Measurements from ENCODE around the gene SGIP1. TPM values are rescaled to one million over a fixed set of nuclear protein-coding genes. Genes with fewer than 3 reads are reported as not detected.

The SGIP1 gene
- total and polyA plus RNA-seq, 2 experiments from 2014 or later, result 2.4 to 6.1 TPM

DNA sequence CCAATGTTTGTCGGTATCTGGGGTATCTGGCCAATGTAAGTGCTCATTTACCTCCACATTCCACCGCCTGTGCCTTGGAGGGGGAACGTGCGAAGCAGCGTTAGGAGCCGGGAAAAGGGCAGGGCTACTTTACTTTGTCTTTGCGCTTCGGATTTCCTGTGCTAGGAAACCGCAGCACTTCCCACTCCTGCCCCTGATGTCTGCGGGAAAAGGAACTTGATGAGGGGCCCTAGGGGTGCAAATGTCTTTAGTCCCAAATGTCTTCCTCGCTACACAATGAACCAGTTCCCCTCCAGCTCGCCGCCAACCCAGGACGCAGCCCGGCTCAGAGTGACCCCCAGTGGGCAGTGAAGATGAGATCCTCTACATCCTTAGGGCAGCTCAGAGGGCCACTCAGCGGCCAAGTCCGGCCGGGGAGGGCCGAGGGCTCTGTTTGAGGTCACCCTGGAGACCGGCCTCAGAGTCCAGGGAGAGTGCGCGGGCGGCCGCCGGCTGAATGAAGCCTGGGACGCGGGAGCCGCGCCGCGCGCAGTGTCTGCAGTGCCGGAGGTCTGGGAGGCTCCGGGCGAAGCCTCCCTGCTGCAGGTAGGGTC lies 218.1 kb downstream of the SGIP1 start, which contains the start of gene DYNLT5:
DYNLT5 (plus strand) TSS at position 460 of the 593 bp plus-strand sequence. CDS start 2,200 bp downstream, outside the sequence.
- ATAC-seq (peak; percentile 94), DNase-seq (ENCODE audit: low spot score) (peak; percentile 80)
- Histone ChIP-seq H4K20me1 (replicated peaks; ENCODE audit: insufficient read depth) (no peaks in the 10 kb centered on the region), H3K4me2 (peak within 1 kb of the TSS; percentile 78), H3K9me2 (ENCODE audit: insufficient read depth) (no peaks in the 10 kb centered on the region), H3K79me2 (replicated peaks; ENCODE audit: insufficient read depth) (no peaks in the 10 kb centered on the region), H2AFZ (peak within 1 kb of the TSS; percentile 98), H3K27ac (ENCODE audit: low read depth) (no peak within 1 kb of the TSS), H3K4me3 (peak within 1 kb of the TSS; percentile 61), H3K27me3 (ENCODE audit: insufficient read depth) (peaks cover 26% of the 10 kb centered on the region), H3K36me3 (ENCODE audit: insufficient read depth) (no peaks in the 10 kb centered on the region), H3F3A (replicated peaks; ENCODE audit: low read depth) (no peaks in the 10 kb centered on the region), H3K4me1 (ENCODE audit: insufficient read depth) (0 out of 2 replicates have a peak, but pooled peaks cover 3% of the 10 kb centered on the region)
- TF ChIP-seq, protein P1, sequence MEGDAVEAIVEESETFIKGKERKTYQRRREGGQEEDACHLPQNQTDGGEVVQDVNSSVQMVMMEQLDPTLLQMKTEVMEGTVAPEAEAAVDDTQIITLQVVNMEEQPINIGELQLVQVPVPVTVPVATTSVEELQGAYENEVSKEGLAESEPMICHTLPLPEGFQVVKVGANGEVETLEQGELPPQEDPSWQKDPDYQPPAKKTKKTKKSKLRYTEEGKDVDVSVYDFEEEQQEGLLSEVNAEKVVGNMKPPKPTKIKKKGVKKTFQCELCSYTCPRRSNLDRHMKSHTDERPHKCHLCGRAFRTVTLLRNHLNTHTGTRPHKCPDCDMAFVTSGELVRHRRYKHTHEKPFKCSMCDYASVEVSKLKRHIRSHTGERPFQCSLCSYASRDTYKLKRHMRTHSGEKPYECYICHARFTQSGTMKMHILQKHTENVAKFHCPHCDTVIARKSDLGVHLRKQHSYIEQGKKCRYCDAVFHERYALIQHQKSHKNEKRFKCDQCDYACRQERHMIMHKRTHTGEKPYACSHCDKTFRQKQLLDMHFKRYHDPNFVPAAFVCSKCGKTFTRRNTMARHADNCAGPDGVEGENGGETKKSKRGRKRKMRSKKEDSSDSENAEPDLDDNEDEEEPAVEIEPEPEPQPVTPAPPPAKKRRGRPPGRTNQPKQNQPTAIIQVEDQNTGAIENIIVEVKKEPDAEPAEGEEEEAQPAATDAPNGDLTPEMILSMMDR (conservative IDR thresholded peaks at IDR 0.05; ENCODE audit: low read depth in 2 of 2), result peak; percentile 35 to 68; a peak in 3 of 4 replicates
- TF ChIP-seq STAT1 (IDR thresholded peaks at IDR 0.05; ENCODE audit: unreplicated experiment), result no peak
- TF ChIP-seq, protein P2, sequence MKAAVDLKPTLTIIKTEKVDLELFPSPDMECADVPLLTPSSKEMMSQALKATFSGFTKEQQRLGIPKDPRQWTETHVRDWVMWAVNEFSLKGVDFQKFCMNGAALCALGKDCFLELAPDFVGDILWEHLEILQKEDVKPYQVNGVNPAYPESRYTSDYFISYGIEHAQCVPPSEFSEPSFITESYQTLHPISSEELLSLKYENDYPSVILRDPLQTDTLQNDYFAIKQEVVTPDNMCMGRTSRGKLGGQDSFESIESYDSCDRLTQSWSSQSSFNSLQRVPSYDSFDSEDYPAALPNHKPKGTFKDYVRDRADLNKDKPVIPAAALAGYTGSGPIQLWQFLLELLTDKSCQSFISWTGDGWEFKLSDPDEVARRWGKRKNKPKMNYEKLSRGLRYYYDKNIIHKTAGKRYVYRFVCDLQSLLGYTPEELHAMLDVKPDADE (IDR thresholded peaks at IDR 0.05), result no peak
- Mint-ChIP-seq H3K4me3 (peak within 1 kb of the TSS; percentile 87), H3K4me1 (peaks cover 8% of the 10 kb centered on the region), H3K27me3 (ENCODE audit: insufficient read depth, low read depth, poor library complexity) (peaks cover 16% of the 10 kb centered on the region), H3K9me3 (no peaks in the 10 kb centered on the region), H3K27ac (no peak within 1 kb of the TSS), H3K36me3 (ENCODE audit: low read depth) (no peaks in the 10 kb centered on the region)

DNA sequence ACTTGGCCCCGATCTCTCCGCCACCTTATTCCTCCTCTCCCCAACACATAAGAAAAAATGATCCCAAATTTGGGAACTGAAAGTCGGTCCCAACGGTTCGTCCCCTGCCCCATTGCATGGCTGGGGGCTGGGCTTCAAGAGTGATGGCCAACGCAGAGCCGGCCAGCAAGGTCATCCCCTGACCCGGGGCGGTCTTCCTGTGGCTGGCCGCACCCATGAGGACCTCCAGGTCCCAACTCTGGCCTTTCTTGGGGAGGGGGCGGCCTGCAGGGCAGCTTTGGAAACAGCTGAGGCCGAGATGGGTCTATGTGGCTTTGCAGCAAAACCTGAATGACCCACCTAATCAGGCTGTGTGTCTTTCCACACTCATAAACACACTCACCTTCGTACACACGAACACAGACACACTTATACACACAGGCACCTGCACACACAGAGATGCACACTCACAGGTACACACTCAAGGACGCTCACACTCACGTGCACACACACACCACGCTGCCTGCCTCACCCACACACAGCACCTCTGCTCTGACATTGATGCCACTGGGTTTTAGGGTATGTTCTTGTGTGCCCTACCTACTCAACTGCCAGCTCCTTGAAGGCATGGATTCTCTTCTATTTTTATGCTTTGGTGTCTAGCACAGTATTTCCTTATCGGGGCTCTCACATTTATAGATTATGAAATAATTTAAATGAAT lies 218.9 kb downstream of the SGIP1 start:
- DNase-seq (ENCODE audit: low spot score) (no peak), ATAC-seq (peak; percentile 57)
- H3K4me3 ChIP-seq, result peak overlapping the region; percentile 61
- Mint-ChIP-seq H3K27me3 (ENCODE audit: insufficient read depth, low read depth, poor library complexity) (peaks cover 16% of the 10 kb centered on the region), H3K4me3 (peak overlapping the region; percentile 87), H3K4me1 (peaks cover 8% of the 10 kb centered on the region), H3K27ac (no peak overlapping the region), H3K9me3 (no peaks in the 10 kb centered on the region), H3K36me3 (ENCODE audit: low read depth) (no peaks in the 10 kb centered on the region)
- H3K4me2 ChIP-seq, result peak overlapping the region; percentile 78
- no peaks in the 10 kb centered on the region for H4K20me1 ChIP-seq (replicated peaks; ENCODE audit: insufficient read depth)
- peak overlapping the region; percentile 98 for H2AFZ ChIP-seq
- H3F3A ChIP-seq (replicated peaks; ENCODE audit: low read depth), result no peaks in the 10 kb centered on the region
- TF ChIP-seq EZH2phosphoT487 (IDR thresholded peaks at IDR 0.05; ENCODE audit: unreplicated experiment) (no peak), POLR2AphosphoS5 (IDR thresholded peaks at IDR 0.05; ENCODE audit: low read depth) (no peak), EZH2 (IDR thresholded peaks at IDR 0.05; ENCODE audit: low read depth, unreplicated experiment) (no peak), STAT1 (IDR thresholded peaks at IDR 0.05; ENCODE audit: unreplicated experiment) (no peak)
- TF ChIP-seq, protein P3, sequence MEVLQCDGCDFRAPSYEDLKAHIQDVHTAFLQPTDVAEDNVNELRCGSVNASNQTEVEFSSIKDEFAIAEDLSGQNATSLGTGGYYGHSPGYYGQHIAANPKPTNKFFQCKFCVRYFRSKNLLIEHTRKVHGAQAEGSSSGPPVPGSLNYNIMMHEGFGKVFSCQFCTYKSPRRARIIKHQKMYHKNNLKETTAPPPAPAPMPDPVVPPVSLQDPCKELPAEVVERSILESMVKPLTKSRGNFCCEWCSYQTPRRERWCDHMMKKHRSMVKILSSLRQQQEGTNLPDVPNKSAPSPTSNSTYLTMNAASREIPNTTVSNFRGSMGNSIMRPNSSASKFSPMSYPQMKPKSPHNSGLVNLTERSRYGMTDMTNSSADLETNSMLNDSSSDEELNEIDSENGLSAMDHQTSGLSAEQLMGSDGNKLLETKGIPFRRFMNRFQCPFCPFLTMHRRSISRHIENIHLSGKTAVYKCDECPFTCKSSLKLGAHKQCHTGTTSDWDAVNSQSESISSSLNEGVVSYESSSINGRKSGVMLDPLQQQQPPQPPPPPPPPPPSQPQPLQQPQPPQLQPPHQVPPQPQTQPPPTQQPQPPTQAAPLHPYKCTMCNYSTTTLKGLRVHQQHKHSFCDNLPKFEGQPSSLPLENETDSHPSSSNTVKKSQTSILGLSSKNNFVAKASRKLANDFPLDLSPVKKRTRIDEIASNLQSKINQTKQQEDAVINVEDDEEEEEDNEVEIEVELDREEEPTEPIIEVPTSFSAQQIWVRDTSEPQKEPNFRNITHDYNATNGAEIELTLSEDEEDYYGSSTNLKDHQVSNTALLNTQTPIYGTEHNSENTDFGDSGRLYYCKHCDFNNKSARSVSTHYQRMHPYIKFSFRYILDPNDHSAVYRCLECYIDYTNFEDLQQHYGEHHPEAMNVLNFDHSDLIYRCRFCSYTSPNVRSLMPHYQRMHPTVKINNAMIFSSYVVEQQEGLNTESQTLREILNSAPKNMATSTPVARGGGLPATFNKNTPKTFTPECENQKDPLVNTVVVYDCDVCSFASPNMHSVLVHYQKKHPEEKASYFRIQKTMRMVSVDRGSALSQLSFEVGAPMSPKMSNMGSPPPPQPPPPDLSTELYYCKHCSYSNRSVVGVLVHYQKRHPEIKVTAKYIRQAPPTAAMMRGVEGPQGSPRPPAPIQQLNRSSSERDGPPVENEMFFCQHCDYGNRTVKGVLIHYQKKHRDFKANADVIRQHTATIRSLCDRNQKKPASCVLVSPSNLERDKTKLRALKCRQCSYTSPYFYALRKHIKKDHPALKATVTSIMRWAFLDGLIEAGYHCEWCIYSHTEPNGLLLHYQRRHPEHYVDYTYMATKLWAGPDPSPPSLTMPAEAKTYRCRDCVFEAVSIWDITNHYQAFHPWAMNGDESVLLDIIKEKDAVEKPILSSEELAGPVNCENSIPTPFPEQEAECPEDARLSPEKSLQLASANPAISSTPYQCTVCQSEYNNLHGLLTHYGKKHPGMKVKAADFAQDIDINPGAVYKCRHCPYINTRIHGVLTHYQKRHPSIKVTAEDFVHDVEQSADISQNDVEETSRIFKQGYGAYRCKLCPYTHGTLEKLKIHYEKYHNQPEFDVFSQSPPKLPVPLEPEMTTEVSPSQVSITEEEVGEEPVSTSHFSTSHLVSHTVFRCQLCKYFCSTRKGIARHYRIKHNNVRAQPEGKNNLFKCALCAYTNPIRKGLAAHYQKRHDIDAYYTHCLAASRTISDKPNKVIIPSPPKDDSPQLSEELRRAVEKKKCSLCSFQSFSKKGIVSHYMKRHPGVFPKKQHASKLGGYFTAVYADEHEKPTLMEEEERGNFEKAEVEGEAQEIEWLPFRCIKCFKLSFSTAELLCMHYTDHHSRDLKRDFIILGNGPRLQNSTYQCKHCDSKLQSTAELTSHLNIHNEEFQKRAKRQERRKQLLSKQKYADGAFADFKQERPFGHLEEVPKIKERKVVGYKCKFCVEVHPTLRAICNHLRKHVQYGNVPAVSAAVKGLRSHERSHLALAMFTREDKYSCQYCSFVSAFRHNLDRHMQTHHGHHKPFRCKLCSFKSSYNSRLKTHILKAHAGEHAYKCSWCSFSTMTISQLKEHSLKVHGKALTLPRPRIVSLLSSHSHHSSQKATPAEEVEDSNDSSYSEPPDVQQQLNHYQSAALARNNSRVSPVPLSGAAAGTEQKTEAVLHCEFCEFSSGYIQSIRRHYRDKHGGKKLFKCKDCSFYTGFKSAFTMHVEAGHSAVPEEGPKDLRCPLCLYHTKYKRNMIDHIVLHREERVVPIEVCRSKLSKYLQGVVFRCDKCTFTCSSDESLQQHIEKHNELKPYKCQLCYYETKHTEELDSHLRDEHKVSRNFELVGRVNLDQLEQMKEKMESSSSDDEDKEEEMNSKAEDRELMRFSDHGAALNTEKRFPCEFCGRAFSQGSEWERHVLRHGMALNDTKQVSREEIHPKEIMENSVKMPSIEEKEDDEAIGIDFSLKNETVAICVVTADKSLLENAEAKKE (CRISPR knock-in tag; IDR thresholded peaks at IDR 0.05), result no peak
- H3K36me3 ChIP-seq (ENCODE audit: insufficient read depth), result no peaks in the 10 kb centered on the region
- H3K27ac ChIP-seq (ENCODE audit: low read depth), result no peak overlapping the region
- H3K9me2 ChIP-seq (ENCODE audit: insufficient read depth), result no peaks in the 10 kb centered on the region
- 0 out of 2 replicates have a peak, but pooled peaks cover 3% of the 10 kb centered on the region for H3K4me1 ChIP-seq (ENCODE audit: insufficient read depth)
- no peaks in the 10 kb centered on the region for H3K79me2 ChIP-seq (replicated peaks; ENCODE audit: insufficient read depth)
- peaks cover 26% of the 10 kb centered on the region for H3K27me3 ChIP-seq (ENCODE audit: insufficient read depth)

Measured in GM23338 (cell line).